GM12878 (cell line): Measurements from ENCODE around the gene TEX261. TPM values are rescaled to one million over a fixed set of nuclear protein-coding genes. Genes with fewer than 3 reads are reported as not detected.
"Not testable (repeated sequence)": the region's sequence is repeated elsewhere in the genome, so short reads cannot be mapped to it uniquely, and the experiment has no call there.

Experiments
- ATAC-seq: fragments of 200-7000 bp; cut with Tn5 transposase; 3 replicates; pipeline ENCODE4 v1.9.1; 2020; ENCODE audit warnings: mild to moderate bottlenecking, moderate library complexity
- BruUV-seq: library from RNA; stranded (reverse); fragments of 400-500 nt; replicated peaks from 2 replicates; lab custom pipeline; 2021; lab: Mats Ljungman, UMichigan
- CTCF ChIA-PET: fragments of 300-600 bp; sonication (Branson Sonifier 250); formaldehyde crosslinking; extraction: SDS; loops from one replicate; lab custom pipeline; 2021; ENCODE audit warnings: inconsistent platforms; lab: Yijun Ruan, JAX
- POLR2A ChIA-PET: fragments of 350-600 bp; formaldehyde crosslinking; extraction: SDS; loops from one replicate; lab custom pipeline; 2021; ENCODE audit warnings: inconsistent platforms; lab: Charles Lee
- RAD21 ChIA-PET: fragments of 300-600 bp; sonication (Branson Sonifier 250); formaldehyde crosslinking; loops from one replicate; lab custom pipeline; 2023; ENCODE audit warnings: antibody characterized with exemption; ENCODE audit not compliant: unreplicated experiment; lab: Charles Lee
- SMC1A ChIA-PET: fragments of 300-600 bp; sonication (Branson Sonifier 250); formaldehyde crosslinking; loops from one replicate; lab custom pipeline; 2023; ENCODE audit not compliant: unreplicated experiment, uncharacterized antibody; lab: Charles Lee
- DNase-seq: peaks from one replicate; pipeline ENCODE4 v3.0.0-alpha.2; 2011; ENCODE audit warnings: low read depth, low spot score
- FAIRE-seq: peaks from 3 replicates; lab custom pipeline; 2011; peaks lifted over from hg19 to GRCh38; lab: Jason Lieb, UNC
- H2AFZ ChIP-seq: 2 replicates; pipeline ENCODE4 v1.6.0; 2011; ENCODE audit warnings: low read depth, low read length, control low read depth; ENCODE audit not compliant: control insufficient read depth
- H3K27ac ChIP-seq: 2 replicates; pipeline ENCODE4 v1.5.1; 2011; ENCODE audit warnings: control low read depth; ENCODE audit not compliant: control insufficient read depth, insufficient read depth
- H3K27me3 ChIP-seq, 2 experiments: replicated peaks in 1 of 2; 2 replicates each; pipeline versions ENCODE4 v1.6.0 to v1.6.1; 2011; ENCODE audit warnings: low read length in 1 of 2; ENCODE audit not compliant: control insufficient read depth in 2 of 2, insufficient read depth in 2 of 2
- H3K36me3 ChIP-seq, 2 experiments: 2 replicates each; pipeline ENCODE4 v1.5.1; 2011; ENCODE audit warnings: low read length in 1 of 2; ENCODE audit not compliant: control insufficient read depth in 2 of 2, insufficient read depth in 2 of 2
- H3K4me1 ChIP-seq: 2 replicates; pipeline ENCODE4 v1.6.1; 2011; ENCODE audit warnings: mild to moderate bottlenecking, low read length, moderate library complexity, mixed read lengths; ENCODE audit not compliant: control insufficient read depth, insufficient read depth
- H3K4me2 ChIP-seq: 2 replicates; pipeline ENCODE4 v1.6.0; 2011; ENCODE audit warnings: control low read depth; ENCODE audit not compliant: control insufficient read depth, insufficient read depth
- H3K4me3 ChIP-seq: fragments of 200-600 bp; sonication (generic); 2 replicates; pipeline ENCODE4 v1.5.1; 2016
- H3K79me2 ChIP-seq: 2 replicates; pipeline ENCODE4 v1.6.0; 2011; ENCODE audit warnings: low read length; ENCODE audit not compliant: control insufficient read depth, insufficient read depth
- H3K9ac ChIP-seq: 2 replicates; pipeline ENCODE4 v1.8.0; 2011; ENCODE audit warnings: low read length, control low read depth, mixed read lengths; ENCODE audit not compliant: control insufficient read depth, insufficient read depth
- H3K9me3 ChIP-seq: replicated peaks from 3 replicates; pipeline ENCODE4 v1.5.1; 2011; ENCODE audit warnings: mild to moderate bottlenecking, low read length; ENCODE audit not compliant: control insufficient read depth, insufficient read depth
- H4K20me1 ChIP-seq: 2 replicates; pipeline ENCODE4 v1.6.0; 2011; ENCODE audit not compliant: control insufficient read depth, insufficient read depth
- ATF7 ChIP-seq: fragments of 450-650 bp; IDR thresholded peaks from 2 replicates; pipeline ENCODE4 v1.6.1; 2016; ENCODE audit warnings: low read depth, mild to moderate bottlenecking
- CEBPB ChIP-seq, 2 experiments: fragments of 150-350 bp in 1 of 2; IDR thresholded peaks; 2 replicates each; pipeline ENCODE4 v1.6.1; 2012 to 2014; ENCODE audit warnings: low read depth in 2 of 2, low read length in 2 of 2, borderline replicate concordance in 1 of 2, inconsistent platforms in 1 of 2
- DPF2 ChIP-seq: fragments of 450-650 bp; IDR thresholded peaks from 2 replicates; pipeline ENCODE4 v1.6.1; 2017; ENCODE audit warnings: mild to moderate bottlenecking
- EGR1 ChIP-seq, 2 experiments: IDR thresholded peaks; 1 replicate in 1 of 2; 2 replicates in 1 of 2; pipeline ENCODE4 v1.6.1; 2011 to 2012; ENCODE audit warnings: low read depth in 2 of 2, low read length in 2 of 2, borderline replicate concordance in 1 of 2, mild to moderate bottlenecking in 1 of 2, moderate library complexity in 1 of 2
- ELK1 ChIP-seq: IDR thresholded peaks from 2 replicates; pipeline ENCODE4 v1.6.1; 2012; ENCODE audit warnings: low read depth, low read length, improper control_type of control experiment
- ESRRA ChIP-seq: IDR thresholded peaks from 2 replicates; pipeline ENCODE4 v1.6.1; 2012; ENCODE audit warnings: mild to moderate bottlenecking, low read length, improper control_type of control experiment
- IRF5 ChIP-seq: fragments of 450-650 bp; IDR thresholded peaks from 2 replicates; pipeline ENCODE4 v1.6.1; 2017; ENCODE audit warnings: borderline replicate concordance
- LARP7 ChIP-seq: fragments of 450-650 bp; IDR thresholded peaks from 2 replicates; pipeline ENCODE4 v1.6.1; 2017; ENCODE audit warnings: mild to moderate bottlenecking
- MXI1 ChIP-seq: fragments of 150-350 bp; IDR thresholded peaks from 2 replicates; pipeline ENCODE4 v1.6.1; 2011; ENCODE audit warnings: low read depth, mild to moderate bottlenecking, inconsistent platforms, low read length, improper control_type of control experiment
- NBN ChIP-seq: fragments of 450-650 bp; IDR thresholded peaks from 2 replicates; pipeline ENCODE4 v1.6.1; 2016
- PAX5 ChIP-seq: IDR thresholded peaks from 2 replicates; pipeline ENCODE4 v1.6.1; 2011; ENCODE audit warnings: low read depth, low read length, borderline replicate concordance
- PAX8 ChIP-seq: fragments of 450-650 bp; IDR thresholded peaks from 2 replicates; pipeline ENCODE4 v1.6.1; 2017; ENCODE audit warnings: mild to moderate bottlenecking, moderate library complexity
- RELA ChIP-seq: fragments of 450-650 bp; IDR thresholded peaks from 2 replicates; pipeline ENCODE4 v1.8.0; 2014; ENCODE audit warnings: borderline replicate concordance; ENCODE audit not compliant: partially characterized antibody
- SIX5 ChIP-seq: IDR thresholded peaks from 2 replicates; pipeline ENCODE4 v1.6.1; 2011; ENCODE audit warnings: mild to moderate bottlenecking, low read depth, low read length, moderate library complexity; ENCODE audit not compliant: severe bottlenecking
- SMC3 ChIP-seq: IDR thresholded peaks from 2 replicates; pipeline ENCODE4 v1.6.1; 2011; ENCODE audit warnings: low read length, improper control_type of control experiment, borderline replicate concordance
- STAT1 ChIP-seq: fragments of 450-650 bp; conservative IDR thresholded peaks from 2 replicates; pipeline ENCODE4 v1.6.1; 2014; ENCODE audit warnings: antibody characterized with exemption, mild to moderate bottlenecking
- TAF1 ChIP-seq: IDR thresholded peaks from 2 replicates; pipeline ENCODE4 v1.6.1; 2011; ENCODE audit warnings: mild to moderate bottlenecking, low read depth, low read length, borderline replicate concordance
- ZNF217 ChIP-seq: fragments of 450-650 bp; IDR thresholded peaks from 2 replicates; pipeline ENCODE4 v1.6.1; 2017; ENCODE audit warnings: antibody characterized with exemption, mild to moderate bottlenecking
- ZNF274 ChIP-seq: IDR thresholded peaks from one replicate; pipeline ENCODE4 v1.8.0; 2011; ENCODE audit not compliant: insufficient read length, insufficient read depth
- WGBS: methylation state at CpG from one replicate; pipeline ENCODE4 v1.1.6; 2016; ENCODE audit warnings: low lambda C conversion rate; ENCODE audit not compliant: insufficient replicate concordance, insufficient coverage; ENCODE audit errors: missing lambda C conversion rate; 5-methylcytosine and 5-hydroxymethylcytosine counted together
- in situ Hi-C: fragments of 300-500 bp; cut with MboI; formaldehyde crosslinking; loops from 9 replicates; pipeline ENCODE4 v1.14.3; 2018; ENCODE audit warnings: mixed read lengths
- intact Hi-C: fragments of 100-400 bp; cut with micrococcal nuclease; formaldehyde crosslinking; loops from one replicate; pipeline ENCODE4 v1.14.2; 2022; ENCODE audit not compliant: unreplicated experiment
- polyA plus RNA-seq, 11 experiments: library from polyadenylated mRNA; depleted of rRNA in 4 of 11; unstranded in 6 of 11; stranded (reverse) in 5 of 11; fragments of >200 nt; fragmentation: Nextera tagmentation in 4 of 11; fragmentation: Illumina TruSeq in 1 of 11; extraction: Ambion mirVana in 4 of 11; extraction: Trizol in 1 of 11; gene quantifications; 1 replicate in 1 of 11; 2 replicates in 10 of 11; pipeline versions ENCODE4 v1.2.1 to v1.2.3, GENCODE V29; 2011 to 2016; ENCODE audit warnings: inconsistent platforms in 2 of 11, missing spikeins in 2 of 11, low read depth in 1 of 11
- total RNA-seq, 4 experiments: library from RNA; depleted of rRNA in 3 of 4; stranded (reverse); fragments of >200 nt in 3 of 4; fragmentation: Illumina TruSeq in 1 of 4; extraction: Trizol in 1 of 4; gene quantifications; 2 replicates each; pipeline versions ENCODE4 v1.2.1 to v1.2.3, GENCODE V29; 2013 to 2021

Gene TEX261
- total and polyA plus RNA-seq, 10 of the 15 experiments (the other 5 are each of a cell fraction or from before 2014, with no cell fraction given), result 5.5 to 75.6 (median 40.3) TPM

- TF ChIP-seq IRF5, result no peak
- TF ChIP-seq EGR1 (IDR thresholded peaks at IDR 0.05; ENCODE audit: borderline replicate concordance in 1 of 2, low read depth in 2 of 2, low read length in 2 of 2), result 0 out of 3 replicates have a peak, but pooled peaks of 1 of the 2 experiments have one; percentile 37
- TF ChIP-seq TAF1, result peak; percentile 45; the same call in 1 of the 2 replicates
- TF ChIP-seq STAT1, result 0 out of 2 replicates have a peak, but pooled peaks have one; percentile 34
- TF ChIP-seq PAX8, result no peak
- 0 out of 2 replicates have a peak, but pooled peaks have one; percentile 18 for TF ChIP-seq ATF7
- TF ChIP-seq DPF2, result peak; percentile 62
- TF ChIP-seq ZNF217, result peak; percentile 24; the same call in 1 of the 2 replicates
- no peak for TF ChIP-seq CEBPB (IDR thresholded peaks at IDR 0.05; ENCODE audit: borderline replicate concordance in 1 of 2, low read depth in 2 of 2, low read length in 2 of 2)
- TF ChIP-seq ZNF274, result no peak
- peak; percentile 65 for TF ChIP-seq MXI1
- TF ChIP-seq LARP7, result 0 out of 2 replicates have a peak, but pooled peaks have one; percentile 37
- TF ChIP-seq ELK1, result peak; percentile 85
- TF ChIP-seq NBN, result peak; percentile 50; the same call in 1 of the 2 replicates
- peak; percentile 70 for TF ChIP-seq RELA
- TF ChIP-seq PAX5, result no peak
- TF ChIP-seq ESRRA, result no peak
- peak; percentile 52; the same call in 1 of the 2 replicates for TF ChIP-seq SMC3
- no peak for TF ChIP-seq SIX5
- TF ChIP-seq, all 136 proteins: peak for 36
These were observed 6.3 kb upstream of the TEX261 start (continued) for GRCh38 chr2:71000780-71001591.

- intact Hi-C loops, result loop anchor here (5.0 kb wide), 1 partner anchor 67 kb away; the partner anchor contains the start of gene NAGK
- ATAC-seq, DNase-seq, H4K20me1 ChIP-seq, H3K4me1 ChIP-seq, H3K9ac ChIP-seq, H3K79me2 ChIP-seq, H3K9me3 ChIP-seq, H3K36me3 ChIP-seq, BruUV-seq, H3K4me3 ChIP-seq, FAIRE-seq, H3K4me2 ChIP-seq, in situ Hi-C loops, POLR2A ChIA-PET, H3K27ac ChIP-seq, H3K27me3 ChIP-seq, H2AFZ ChIP-seq: not testable (repeated sequence)
- ChIA-PET CTCF (interaction anchor here (3.3 kb wide), 1 partner anchor 15 kb away, joined by 18 read pairs; no protein-coding TSS in a partner anchor), RAD21 (interaction anchor here (0.5 kb wide), 1 partner anchor 931 kb away, joined by 4 read pairs; no protein-coding TSS in a partner anchor), SMC1A (interaction anchor here (3.0 kb wide), 1 partner anchor 16 kb away, joined by 11 read pairs; no protein-coding TSS in a partner anchor)
- WGBS, result 94% methylated on average over 10 of the region's 10 CpGs
These were observed 5.3 kb upstream of the TEX261 start for GRCh38 chr2:70999931-71000330.
